Articular chondrocyte of knee joint (primary cell): Measurements from ENCODE around the gene DDTL. TPM values are rescaled to one million over a fixed set of nuclear protein-coding genes. Genes with fewer than 3 reads are reported as not detected.

Source experiments
- total RNA-seq: library from RNA; depleted of rRNA; stranded (reverse); fragments of >200 nt; gene quantifications from 2 replicates; pipeline ENCODE4 v1.2.3, GENCODE V29; 2012

Gene DDTL
- 1.0 TPM in 1 of 2 replicates, not detected in the other for total RNA-seq

DNA sequence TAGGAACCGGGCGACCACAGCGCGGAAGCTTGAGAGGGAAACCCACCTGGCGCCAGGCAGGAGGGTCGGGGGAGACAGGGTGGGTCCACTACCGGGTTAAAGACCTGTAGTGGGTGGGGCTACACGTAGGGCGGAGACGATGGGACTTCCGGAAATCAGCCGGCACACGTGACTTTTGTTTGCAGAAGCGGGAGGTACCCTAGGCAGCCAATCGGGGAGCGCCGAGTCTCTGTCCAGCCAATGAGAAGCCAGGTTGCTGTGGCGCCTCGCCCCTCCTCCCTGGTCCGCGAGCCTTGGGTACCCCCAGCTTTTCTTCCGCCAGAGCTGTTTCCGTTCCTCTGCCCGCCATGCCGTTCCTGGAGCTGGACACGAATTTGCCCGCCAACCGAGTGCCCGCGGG lies at the start of gene DDTL:
Gene DDTL, plus strand, starts transcription at position 321 of the 400 bp plus-strand sequence. Its CDS starts 27 bp downstream, at position 348.

DNA sequence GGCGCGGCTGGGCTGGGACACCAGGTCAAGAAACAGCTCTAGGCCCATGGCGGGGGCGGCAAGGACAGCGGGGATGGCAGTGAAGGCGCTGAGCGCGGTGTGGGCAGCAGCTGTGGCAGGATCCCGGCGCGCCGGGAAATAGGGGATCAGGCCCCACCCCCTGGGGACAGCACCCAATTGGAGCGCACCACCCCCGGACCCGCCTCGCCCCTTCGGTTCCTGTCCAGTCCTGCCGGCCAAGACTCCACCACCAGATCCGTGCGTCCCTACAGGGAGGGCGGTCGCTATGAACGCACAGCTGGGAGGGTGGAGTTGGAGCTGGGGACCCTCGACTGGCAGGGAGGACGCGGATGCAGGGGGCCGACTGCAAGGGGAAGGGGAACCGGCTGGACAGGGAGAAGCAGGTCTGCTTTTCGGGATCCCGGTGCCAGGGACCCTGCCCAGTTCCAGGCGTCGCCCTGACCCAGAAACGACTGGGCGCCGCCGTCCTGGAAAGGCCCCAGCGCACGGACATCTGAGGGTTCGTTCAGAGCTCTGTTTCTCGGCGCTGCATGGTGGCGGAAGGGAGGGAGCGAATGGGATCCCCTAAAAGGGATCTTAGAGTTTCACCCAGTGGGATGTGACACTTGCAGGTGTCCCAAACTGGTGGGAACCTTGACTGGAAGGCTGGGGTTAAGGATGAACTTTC lies 5.5 kb upstream of the DDTL start, which contains the start of gene GSTT2B:
Gene GSTT2B, minus strand, starts transcription at position 112 of the 688 bp plus-strand sequence. Its CDS starts 64 bp downstream, at position 48.

DNA sequence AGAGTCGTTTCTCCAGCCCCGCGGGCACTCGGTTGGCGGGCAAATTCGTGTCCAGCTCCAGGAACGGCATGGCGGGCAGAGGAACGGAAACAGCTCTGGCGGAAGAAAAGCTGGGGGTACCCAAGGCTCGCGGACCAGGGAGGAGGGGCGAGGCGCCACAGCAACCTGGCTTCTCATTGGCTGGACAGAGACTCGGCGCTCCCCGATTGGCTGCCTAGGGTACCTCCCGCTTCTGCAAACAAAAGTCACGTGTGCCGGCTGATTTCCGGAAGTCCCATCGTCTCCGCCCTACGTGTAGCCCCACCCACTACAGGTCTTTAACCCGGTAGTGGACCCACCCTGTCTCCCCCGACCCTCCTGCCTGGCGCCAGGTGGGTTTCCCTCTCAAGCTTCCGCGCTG lies 7.7 kb downstream of the DDTL start, which contains the start of gene DDT:
Gene DDT, minus strand, starts transcription at position 97 of the 400 bp plus-strand sequence. Its CDS starts 27 bp downstream, at position 70.

DNA sequence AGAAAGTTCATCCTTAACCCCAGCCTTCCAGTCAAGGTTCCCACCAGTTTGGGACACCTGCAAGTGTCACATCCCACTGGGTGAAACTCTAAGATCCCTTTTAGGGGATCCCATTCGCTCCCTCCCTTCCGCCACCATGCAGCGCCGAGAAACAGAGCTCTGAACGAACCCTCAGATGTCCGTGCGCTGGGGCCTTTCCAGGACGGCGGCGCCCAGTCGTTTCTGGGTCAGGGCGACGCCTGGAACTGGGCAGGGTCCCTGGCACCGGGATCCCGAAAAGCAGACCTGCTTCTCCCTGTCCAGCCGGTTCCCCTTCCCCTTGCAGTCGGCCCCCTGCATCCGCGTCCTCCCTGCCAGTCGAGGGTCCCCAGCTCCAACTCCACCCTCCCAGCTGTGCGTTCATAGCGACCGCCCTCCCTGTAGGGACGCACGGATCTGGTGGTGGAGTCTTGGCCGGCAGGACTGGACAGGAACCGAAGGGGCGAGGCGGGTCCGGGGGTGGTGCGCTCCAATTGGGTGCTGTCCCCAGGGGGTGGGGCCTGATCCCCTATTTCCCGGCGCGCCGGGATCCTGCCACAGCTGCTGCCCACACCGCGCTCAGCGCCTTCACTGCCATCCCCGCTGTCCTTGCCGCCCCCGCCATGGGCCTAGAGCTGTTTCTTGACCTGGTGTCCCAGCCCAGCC lies 13.0 kb downstream of the DDTL start, which contains the start of gene GSTT2:
Gene GSTT2, plus strand, starts transcription at position 578 of the 684 bp plus-strand sequence.

DNA sequence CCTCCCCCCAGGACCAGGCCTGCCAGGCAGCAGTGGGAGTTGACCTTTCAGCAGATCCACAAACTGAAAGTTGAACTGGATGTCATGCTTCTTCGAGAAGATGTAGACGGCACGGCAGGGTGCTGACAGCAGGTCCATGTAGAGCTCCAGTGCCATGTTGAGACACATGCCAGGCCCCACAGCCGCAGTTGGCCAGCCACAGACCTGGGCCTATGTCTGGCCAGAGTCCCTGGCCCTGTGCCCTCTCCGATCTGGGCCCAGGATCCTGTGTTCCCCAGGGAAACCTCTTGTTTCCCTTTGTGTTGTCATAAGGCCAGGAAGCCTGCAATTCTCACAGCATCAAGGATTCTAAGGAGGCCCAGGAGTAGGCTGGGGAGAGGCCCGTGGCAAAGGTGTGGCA lies 38.5 kb downstream of the DDTL start, which contains the start of gene GSTT4:
Gene GSTT4, minus strand, starts transcription at position 253 of the 400 bp plus-strand sequence. Its CDS starts 97 bp downstream, at position 156.

Other genes with a start within 250 kb of the DDTL start
- gene ZNF70, start 215.8 kb upstream of the DDTL start, total RNA-seq, result 6.3 and 7.1 TPM in 2 replicates
- not detected in 2 replicates for gene VPREB3, start 212.5 kb upstream of the DDTL start, total RNA-seq
- 1.2 and 1.9 TPM in 2 replicates for gene C22orf15, start 203.9 kb upstream of the DDTL start, total RNA-seq
- 3.9 and 6.5 TPM in 2 replicates for gene CHCHD10, start 198.9 kb upstream of the DDTL start, total RNA-seq
- 3.9 and 4.1 TPM in 2 replicates for gene MMP11, start 194.0 kb upstream of the DDTL start, total RNA-seq
- gene SMARCB1, start 179.9 kb upstream of the DDTL start, total RNA-seq, result 44.3 and 48.2 TPM in 2 replicates
- 0.43 and 0.65 TPM in 2 replicates for gene DERL3, start 127.9 kb upstream of the DDTL start, total RNA-seq
- gene SLC2A11, start 109.0 kb upstream of the DDTL start, total RNA-seq, result 12.3 and 15.3 TPM in 2 replicates
- 156 and 195 TPM in 2 replicates for gene MIF, start 72.5 kb upstream of the DDTL start, total RNA-seq
- 1.7 and 19.7 TPM in 2 replicates for gene GSTT2B, start 5.7 kb upstream of the DDTL start, total RNA-seq
- gene DDT, start 7.6 kb downstream of the DDTL start, total RNA-seq, result 57.7 and 68.2 TPM in 2 replicates
- gene GSTT2, start 13.2 kb downstream of the DDTL start, total RNA-seq, result 0.78 TPM in 1 of 2 replicates, not detected in the other
- not detected in 2 replicates for gene GSTT4, start 38.6 kb downstream of the DDTL start, total RNA-seq
- gene CABIN1, start 44.4 kb downstream of the DDTL start, total RNA-seq, result 37.8 and 38.2 TPM in 2 replicates
- gene SUSD2, start 214.6 kb downstream of the DDTL start, total RNA-seq, result 8.9 and 18.2 TPM in 2 replicates